ENCODE measurements around the gene RERGL. TPM values are rescaled to one million over a fixed set of nuclear protein-coding genes. Genes with fewer than 3 reads are reported as not detected.
A peak's percentile ranks its signal among the peaks of the same experiment; 100 is the strongest.
"Not testable (repeated sequence)": the region's sequence is repeated elsewhere in the genome, so short reads cannot be mapped to it uniquely, and the experiment has no call there.

RERGL gene
- total RNA-seq (2014; rRNA removed) = not detected in 2 replicates
- polyA plus RNA-seq (2012) = not detected

GRCh38 chr12:18090093-18090492 lies at the start of gene RERGL:
RERGL (minus strand) TSS chr12:18090193; CDS start chr12:18090140, 53 bp downstream.
- DNase-seq (ENCODE audit: low read depth) = no peak

- no peak for DNase-seq (ENCODE audit: low read depth)
Observed at GRCh38 chr12:18139254-18139653, 49.3 kb upstream of the RERGL start.

- peak; percentile 13 for DNase-seq (ENCODE audit: low read depth)
Observed at GRCh38 chr12:18135509-18135908, 45.5 kb upstream of the RERGL start.

GRCh38 chr12:18135086-18135485 lies 45.1 kb upstream of the RERGL start:
- no peak for DNase-seq (ENCODE audit: low read depth)

- DNase-seq (ENCODE audit: low read depth) = no peak
Observed at GRCh38 chr12:18130851-18131250, 40.9 kb upstream of the RERGL start.

- DNase-seq (ENCODE audit: low read depth) = no peak
Observed at GRCh38 chr12:18123707-18124106, 33.7 kb upstream of the RERGL start.

- no peak for DNase-seq (ENCODE audit: low read depth)
Observed at GRCh38 chr12:18120899-18121298, 30.9 kb upstream of the RERGL start.

GRCh38 chr12:18108611-18109010 lies 18.6 kb upstream of the RERGL start:
- no peak for DNase-seq (ENCODE audit: low read depth)

- no peak for DNase-seq (ENCODE audit: low read depth)
Observed at GRCh38 chr12:18103624-18104023, 13.6 kb upstream of the RERGL start.

- DNase-seq (ENCODE audit: low read depth) = peak; percentile 8
Observed at GRCh38 chr12:18101043-18101442, 11.1 kb upstream of the RERGL start.

GRCh38 chr12:18084080-18084479 lies 5.9 kb downstream of the RERGL start:
- DNase-seq (ENCODE audit: low read depth) = no peak

GRCh38 chr12:18079541-18080246 lies 10.3 kb downstream of the RERGL start:
- peak; percentile 87 for DNase-seq (ENCODE audit: low read depth)

- DNase-seq (ENCODE audit: low read depth) = no peak
Observed at GRCh38 chr12:18074001-18074400, 16.0 kb downstream of the RERGL start.

- DNase-seq (ENCODE audit: low read depth) = no peak
Observed at GRCh38 chr12:18072723-18073122, 17.3 kb downstream of the RERGL start.

GRCh38 chr12:18071336-18071735 lies 18.7 kb downstream of the RERGL start:
- DNase-seq (ENCODE audit: low read depth) = no peak

GRCh38 chr12:18068355-18068754 lies 21.6 kb downstream of the RERGL start:
- DNase-seq (ENCODE audit: low read depth) = peak; percentile 14

GRCh38 chr12:18066666-18067065 lies 23.3 kb downstream of the RERGL start:
- DNase-seq (ENCODE audit: low read depth) = no peak

- not testable (repeated sequence) for DNase-seq (ENCODE audit: low read depth)
Observed at GRCh38 chr12:18062867-18063266, 27.1 kb downstream of the RERGL start.

- DNase-seq (ENCODE audit: low read depth) = peak; percentile 8
Observed at GRCh38 chr12:18057051-18057450, 32.9 kb downstream of the RERGL start.

GRCh38 chr12:18054925-18055619 lies 34.9 kb downstream of the RERGL start:
- DNase-seq (ENCODE audit: low read depth) = peak; percentile 44

GRCh38 chr12:18045446-18045992 lies 44.5 kb downstream of the RERGL start:
- DNase-seq (ENCODE audit: low read depth) = no peak

GRCh38 chr12:18040060-18040742 lies 49.8 kb downstream of the RERGL start:
- DNase-seq (ENCODE audit: low read depth) = not testable (repeated sequence)
